A549 (cell line): ENCODE results near the gene TLNRD1. TPM values are rescaled to one million over a fixed set of nuclear protein-coding genes. Genes with fewer than 3 reads are reported as not detected.

Experiments
- ATAC-seq, 2 experiments: fragments of 200-7000 bp in 1 of 2; fragments of >200 bp in 1 of 2; cut with Nextera tagmentation in 1 of 2; cut with Tn5 transposase in 1 of 2; 3 replicates each; pipeline versions ENCODE4 v1.8.0 to v1.9.1; 2018 to 2020; ENCODE audit warnings: mild to moderate bottlenecking in 1 of 2, moderate library complexity in 1 of 2
- CTCF ChIA-PET: fragments of 300-600 bp; sonication (Branson Sonifier 250); formaldehyde crosslinking; extraction: SDS; loops from one replicate; lab custom pipeline; 2021; ENCODE audit warnings: antibody characterized with exemption, inconsistent platforms; lab: Yijun Ruan, JAX
- POLR2A ChIA-PET: fragments of 350-600 bp; formaldehyde crosslinking; extraction: SDS; loops from one replicate; lab custom pipeline; 2021; ENCODE audit warnings: antibody characterized with exemption, inconsistent platforms; lab: Yijun Ruan, JAX
- DNase-seq, 2 experiments: peaks; one replicate each; pipeline versions ENCODE4 v3.0.0 to v3.0.0-alpha.2; 2011 to 2016; ENCODE audit warnings: low read depth in 1 of 2, low spot score in 1 of 2
- FAIRE-seq: peaks from 2 replicates; lab custom pipeline; 2011; peaks lifted over from hg19 to GRCh38; lab: Jason Lieb, UNC
- H3K27ac ChIP-seq, 2 experiments: fragments of >200 bp; sonication (Bioruptor Twin); formaldehyde crosslinking; 3 replicates each; pipeline ENCODE4 v1.5.1; 2016 to 2017
- H3K4me1 ChIP-seq: fragments of >200 bp; sonication (Bioruptor Twin); formaldehyde crosslinking; 3 replicates; pipeline ENCODE4 v1.6.1; 2016
- H3K4me2 ChIP-seq: fragments of >200 bp; sonication (Bioruptor Twin); formaldehyde crosslinking; 3 replicates; pipeline ENCODE4 v1.6.1; 2016
- H3K4me3 ChIP-seq: fragments of >200 bp; sonication (Bioruptor Twin); formaldehyde crosslinking; 3 replicates; pipeline ENCODE4 v1.5.1; 2016
- H3K9me3 ChIP-seq: fragments of >200 bp; sonication (Bioruptor Twin); formaldehyde crosslinking; 3 replicates; pipeline ENCODE4 v1.6.1; 2016
- CHD2 ChIP-seq: fragments of 150-350 bp; IDR thresholded peaks from 2 replicates; pipeline ENCODE4 v1.6.1; 2014; ENCODE audit warnings: low read length; ENCODE audit not compliant: partially characterized antibody
- EP300 ChIP-seq, 2 experiments: fragments of >200 bp; sonication (Bioruptor Twin); formaldehyde crosslinking; IDR thresholded peaks; 2 replicates in 1 of 2; 3 replicates in 1 of 2; pipeline ENCODE4 v1.6.1; 2016 to 2017
- FOSB ChIP-seq: fragments of 250-450 bp; sonication (Bioruptor Pico); IDR thresholded peaks from 2 replicates; pipeline ENCODE4 v1.5.0; 2020; ENCODE audit warnings: mild to moderate bottlenecking, moderate library complexity
- FOSL2 ChIP-seq, 2 experiments: fragments of 450-650 bp in 1 of 2; fragments of >200 bp in 1 of 2; sonication (Bioruptor Twin) in 1 of 2; formaldehyde crosslinking; IDR thresholded peaks; 2 replicates each; pipeline versions ENCODE4 v1.5.0 to v1.6.1; 2016 to 2020; ENCODE audit warnings: mild to moderate bottlenecking in 1 of 2, moderate library complexity in 1 of 2
- GATA3 ChIP-seq: IDR thresholded peaks from 2 replicates; pipeline ENCODE4 v1.6.1; 2012; ENCODE audit warnings: borderline replicate concordance
- HDAC2 ChIP-seq: fragments of 200-600 bp; sonication (generic); IDR thresholded peaks from 2 replicates; pipeline ENCODE4 v1.6.1; 2016
- HEYL ChIP-seq: fragments of 250-450 bp; sonication (Bioruptor Pico); IDR thresholded peaks from 2 replicates; pipeline ENCODE4 v1.8.0; 2021; ENCODE audit warnings: mild to moderate bottlenecking, moderate library complexity
- HOXA7 ChIP-seq: fragments of 250-450 bp; sonication (Bioruptor Pico); IDR thresholded peaks from 2 replicates; pipeline ENCODE4 v1.5.0; 2020; ENCODE audit warnings: mild to moderate bottlenecking, moderate library complexity
- HOXB13 ChIP-seq: fragments of 250-450 bp; sonication (Bioruptor Pico); IDR thresholded peaks from 2 replicates; pipeline ENCODE4 v1.5.0; 2020; ENCODE audit warnings: low read depth, mild to moderate bottlenecking, moderate library complexity
- JUNB ChIP-seq: fragments of >200 bp; sonication (Bioruptor Twin); formaldehyde crosslinking; IDR thresholded peaks from 2 replicates; pipeline ENCODE4 v1.6.1; 2016
- KDM1A ChIP-seq: fragments of 200-600 bp; sonication (generic); IDR thresholded peaks from 2 replicates; pipeline ENCODE4 v1.6.1; 2016; ENCODE audit warnings: low read depth, mild to moderate bottlenecking
- KDM5A ChIP-seq: fragments of 200-600 bp; sonication (generic); IDR thresholded peaks from 2 replicates; pipeline ENCODE4 v1.6.1; 2016; ENCODE audit warnings: antibody characterized with exemption, mild to moderate bottlenecking
- MAFK ChIP-seq: fragments of 450-650 bp; IDR thresholded peaks from 2 replicates; pipeline ENCODE4 v1.6.1; 2014; ENCODE audit not compliant: partially characterized antibody
- NFE2L2 ChIP-seq: fragments of 150-350 bp; conservative IDR thresholded peaks from 2 replicates; pipeline ENCODE4 v1.6.1; 2014; ENCODE audit warnings: low read length
- NR3C1 ChIP-seq: fragments of >200 bp; sonication (Bioruptor Twin); formaldehyde crosslinking; IDR thresholded peaks from 3 replicates; pipeline ENCODE4 v1.6.1; 2017
- POLR2AphosphoS2 ChIP-seq: conservative IDR thresholded peaks from 2 replicates; pipeline ENCODE4 v1.6.1; 2012; ENCODE audit warnings: low read length, improper control_type of control experiment, inconsistent platforms
- RARB ChIP-seq: fragments of 250-450 bp; sonication (Bioruptor Pico); IDR thresholded peaks from 2 replicates; pipeline ENCODE4 v1.8.0; 2021; ENCODE audit warnings: mild to moderate bottlenecking, moderate library complexity
- SMC3 ChIP-seq: fragments of >200 bp; sonication (Bioruptor Twin); formaldehyde crosslinking; IDR thresholded peaks from 3 replicates; pipeline ENCODE4 v1.6.1; 2018; ENCODE audit warnings: inconsistent platforms
- TP53 ChIP-seq: fragments of 250-450 bp; sonication (Bioruptor Pico); IDR thresholded peaks from 2 replicates; pipeline ENCODE4 v1.5.0; 2021; ENCODE audit warnings: mild to moderate bottlenecking, moderate library complexity
- ZSCAN20 ChIP-seq: fragments of 250-450 bp; sonication (Bioruptor Pico); IDR thresholded peaks from 2 replicates; pipeline ENCODE4 v1.8.0; 2022; ENCODE audit warnings: mild to moderate bottlenecking, moderate library complexity
- WGBS: methylation state at CpG from one replicate; pipeline ENCODE4 v1.1.6; 2017; ENCODE audit errors: missing lambda C conversion rate; 5-methylcytosine and 5-hydroxymethylcytosine counted together
- polyA plus RNA-seq, 4 experiments: library from polyadenylated mRNA; depleted of rRNA in 3 of 4; stranded (reverse); fragments of >200 nt; fragmentation: RNase III in 1 of 4; extraction: RNeasy Plus Mini Kit Qiagen cat#74134 plus additional on column Dnase treatment in 1 of 4; gene quantifications; 2 replicates in 3 of 4; 3 replicates in 1 of 4; pipeline ENCODE4 v1.2.3, GENCODE V29; 2011 to 2017
- TF ChIP-seq, protein P1 (sequence below): fragments of 250-450 bp; sonication (Bioruptor Pico); IDR thresholded peaks from 2 replicates; pipeline ENCODE4 v1.5.0; 2021; ENCODE audit warnings: mild to moderate bottlenecking, moderate library complexity, borderline replicate concordance
- TF ChIP-seq, protein P2 (sequence below): IDR thresholded peaks from 2 replicates; pipeline ENCODE4 v1.6.1; 2012; ENCODE audit warnings: low read depth, borderline replicate concordance
- TF ChIP-seq, protein P3 (sequence below): fragments of >200 bp; sonication (Bioruptor Twin); formaldehyde crosslinking; IDR thresholded peaks from 3 replicates; pipeline ENCODE4 v1.5.1; 2016

TLNRD1 gene
- polyA plus RNA-seq, 2 of the 4 experiments (the other 2 are of a cell fraction): 6.6 to 7.2 TPM

DNA sequence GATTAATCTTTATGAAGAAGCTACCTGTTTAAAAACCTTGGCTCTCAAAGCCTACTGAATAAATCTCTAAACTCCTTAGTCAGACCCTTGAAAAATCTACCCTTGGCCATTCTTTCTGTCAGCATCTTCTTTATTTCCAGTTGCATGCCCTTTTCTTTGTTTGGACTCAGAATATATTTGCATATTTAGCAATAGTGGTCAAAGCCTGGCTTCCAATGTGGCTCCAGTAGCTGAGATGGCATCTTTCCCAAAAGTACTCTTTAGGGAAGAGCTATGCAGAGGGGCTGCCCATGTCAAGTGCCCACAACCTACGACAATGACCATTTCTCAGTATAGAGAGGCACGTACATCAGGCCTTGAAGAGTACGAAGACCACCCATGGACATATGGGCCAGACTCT lies 47.2 kb downstream of the TLNRD1 start:
- no peak overlapping the region for H3K4me3 ChIP-seq
- ChIA-PET POLR2A (no interaction called here), CTCF (interaction anchor here (0.8 to 1.8 kb wide), 4 partner anchors 9 to 480 kb away, joined by 3 to 5 read pairs (median 4); no protein-coding TSS in a partner anchor)
- no peak for FAIRE-seq
- H3K4me1 ChIP-seq: no peaks in the 10 kb centered on the region
- H3K27ac ChIP-seq: no peak overlapping the region
- ATAC-seq: no peak
- no peak for TF ChIP-seq EP300 (IDR thresholded peaks at IDR 0.05)
- no peak for TF ChIP-seq TP53 (CRISPR knock-in tag)
- no peak for TF ChIP-seq POLR2AphosphoS2
- TF ChIP-seq HOXA7 (CRISPR knock-in tag): no peak
- TF ChIP-seq CHD2: no peak
- no peak for TF ChIP-seq FOSL2 (IDR thresholded peaks at IDR 0.05)
- TF ChIP-seq FOSL2 (CRISPR knock-in tag; IDR thresholded peaks at IDR 0.05): no peak
- TF ChIP-seq GATA3: no peak
- TF ChIP-seq, protein P1, sequence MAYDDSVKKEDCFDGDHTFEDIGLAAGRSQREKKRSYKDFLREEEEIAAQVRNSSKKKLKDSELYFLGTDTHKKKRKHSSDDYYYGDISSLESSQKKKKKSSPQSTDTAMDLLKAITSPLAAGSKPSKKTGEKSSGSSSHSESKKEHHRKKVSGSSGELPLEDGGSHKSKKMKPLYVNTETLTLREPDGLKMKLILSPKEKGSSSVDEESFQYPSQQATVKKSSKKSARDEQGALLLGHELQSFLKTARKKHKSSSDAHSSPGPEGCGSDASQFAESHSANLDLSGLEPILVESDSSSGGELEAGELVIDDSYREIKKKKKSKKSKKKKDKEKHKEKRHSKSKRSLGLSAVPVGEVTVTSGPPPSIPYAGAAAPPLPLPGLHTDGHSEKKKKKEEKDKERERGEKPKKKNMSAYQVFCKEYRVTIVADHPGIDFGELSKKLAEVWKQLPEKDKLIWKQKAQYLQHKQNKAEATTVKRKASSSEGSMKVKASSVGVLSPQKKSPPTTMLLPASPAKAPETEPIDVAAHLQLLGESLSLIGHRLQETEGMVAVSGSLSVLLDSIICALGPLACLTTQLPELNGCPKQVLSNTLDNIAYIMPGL: no peak
- no peak for TF ChIP-seq HDAC2
- DNase-seq: no peak
- WGBS: 37% methylated on average over 3 of the region's 3 CpGs
- no peak overlapping the region for H3K4me2 ChIP-seq
- no peaks in the 10 kb centered on the region for H3K9me3 ChIP-seq

DNA sequence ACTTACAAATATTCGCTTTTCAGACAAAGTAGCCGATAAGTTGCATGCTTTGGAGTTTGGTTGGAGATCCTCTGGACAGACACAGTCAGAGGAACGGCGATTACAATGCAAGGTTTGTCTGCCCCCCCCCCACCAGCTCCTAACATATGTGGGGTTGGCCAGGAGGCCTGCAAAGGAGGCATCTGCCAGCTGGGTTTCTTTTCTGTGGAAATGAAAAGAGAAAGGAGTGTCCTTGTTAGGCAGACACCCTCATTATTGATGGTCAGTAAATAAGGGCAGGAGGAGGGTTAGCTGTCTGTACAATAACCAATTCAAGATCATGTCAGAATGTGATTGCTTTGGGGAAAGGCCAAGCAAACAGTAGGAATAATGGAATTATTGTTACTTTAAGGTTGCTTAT lies 49.1 kb downstream of the TLNRD1 start:
- ATAC-seq (no peak), FAIRE-seq (no peak), DNase-seq (no peak)
- POLR2A ChIA-PET: no interaction called here
- H3K9me3 ChIP-seq: no peaks in the 10 kb centered on the region
- no peak overlapping the region for H3K4me2 ChIP-seq
- CTCF ChIA-PET: interaction anchor here (0.8 kb wide), 1 partner anchor 225 kb away, joined by 3 read pairs; no protein-coding TSS in a partner anchor
- 46% methylated on average over 4 of the region's 4 CpGs for WGBS
- TF ChIP-seq, protein P2, sequence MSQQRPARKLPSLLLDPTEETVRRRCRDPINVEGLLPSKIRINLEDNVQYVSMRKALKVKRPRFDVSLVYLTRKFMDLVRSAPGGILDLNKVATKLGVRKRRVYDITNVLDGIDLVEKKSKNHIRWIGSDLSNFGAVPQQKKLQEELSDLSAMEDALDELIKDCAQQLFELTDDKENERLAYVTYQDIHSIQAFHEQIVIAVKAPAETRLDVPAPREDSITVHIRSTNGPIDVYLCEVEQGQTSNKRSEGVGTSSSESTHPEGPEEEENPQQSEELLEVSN: no peak
- TF ChIP-seq SMC3: no peak
- TF ChIP-seq, protein P1: no peak
- TF ChIP-seq, protein P3, sequence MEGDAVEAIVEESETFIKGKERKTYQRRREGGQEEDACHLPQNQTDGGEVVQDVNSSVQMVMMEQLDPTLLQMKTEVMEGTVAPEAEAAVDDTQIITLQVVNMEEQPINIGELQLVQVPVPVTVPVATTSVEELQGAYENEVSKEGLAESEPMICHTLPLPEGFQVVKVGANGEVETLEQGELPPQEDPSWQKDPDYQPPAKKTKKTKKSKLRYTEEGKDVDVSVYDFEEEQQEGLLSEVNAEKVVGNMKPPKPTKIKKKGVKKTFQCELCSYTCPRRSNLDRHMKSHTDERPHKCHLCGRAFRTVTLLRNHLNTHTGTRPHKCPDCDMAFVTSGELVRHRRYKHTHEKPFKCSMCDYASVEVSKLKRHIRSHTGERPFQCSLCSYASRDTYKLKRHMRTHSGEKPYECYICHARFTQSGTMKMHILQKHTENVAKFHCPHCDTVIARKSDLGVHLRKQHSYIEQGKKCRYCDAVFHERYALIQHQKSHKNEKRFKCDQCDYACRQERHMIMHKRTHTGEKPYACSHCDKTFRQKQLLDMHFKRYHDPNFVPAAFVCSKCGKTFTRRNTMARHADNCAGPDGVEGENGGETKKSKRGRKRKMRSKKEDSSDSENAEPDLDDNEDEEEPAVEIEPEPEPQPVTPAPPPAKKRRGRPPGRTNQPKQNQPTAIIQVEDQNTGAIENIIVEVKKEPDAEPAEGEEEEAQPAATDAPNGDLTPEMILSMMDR: no peak
- no peak for TF ChIP-seq ZSCAN20 (CRISPR knock-in tag)
- no peak for TF ChIP-seq HEYL
- TF ChIP-seq NFE2L2: no peak
- no peak for TF ChIP-seq JUNB
- TF ChIP-seq NR3C1: no peak
- TF ChIP-seq HOXB13 (CRISPR knock-in tag): no peak
- no peak for TF ChIP-seq FOSB (CRISPR knock-in tag)
- TF ChIP-seq TP53 (CRISPR knock-in tag): no peak
- no peak for TF ChIP-seq KDM1A
- TF ChIP-seq MAFK: no peak
- no peak for TF ChIP-seq RARB
- no peak for TF ChIP-seq KDM5A
- no peak overlapping the region for H3K27ac ChIP-seq
- no peak overlapping the region for H3K4me3 ChIP-seq
- H3K4me1 ChIP-seq: no peaks in the 10 kb centered on the region
